ENCODE measurements around the gene PSMB4.

The PSMB4 gene

DNA sequence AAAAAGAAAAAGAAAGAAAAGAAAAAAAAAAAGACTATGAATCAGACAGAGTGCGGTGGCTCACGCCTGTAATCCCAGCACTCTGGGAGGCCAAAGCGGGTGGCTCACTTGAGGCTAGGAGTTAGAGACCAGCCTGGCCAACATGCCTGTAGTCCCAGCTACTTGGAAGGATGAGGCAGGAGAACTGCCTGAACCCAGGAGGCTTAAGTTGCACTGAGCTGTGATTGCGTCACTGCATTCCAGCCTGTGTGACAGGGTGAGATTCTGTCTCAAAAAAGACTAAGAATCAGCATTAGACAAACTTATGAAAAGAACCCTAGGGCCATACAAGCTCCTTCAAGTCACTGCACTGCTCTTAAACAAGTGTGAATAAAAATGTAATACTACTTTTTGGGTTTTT is 16.9 kb downstream of the PSMB4 start:
- H2BK12ac ChIP-seq (ENCODE audit: low read length), result no peak overlapping the region
- no peak overlapping the region for H2BK15ac ChIP-seq (ENCODE audit: low read length)
- no peak overlapping the region for H3K18ac ChIP-seq (ENCODE audit: low read length)
- no peak overlapping the region for H2BK120ac ChIP-seq (ENCODE audit: low read depth, low read length)
- H2AFZ ChIP-seq (ENCODE audit: low read length), result no peak overlapping the region
- H3K9me3 ChIP-seq (replicated peaks in 1 of 2; ENCODE audit: control insufficient read depth in 2 of 2, insufficient read depth in 1 of 2, low read depth in 1 of 2, low read length in 2 of 2), result no peaks in the 10 kb centered on the region
- H2BK5ac ChIP-seq (ENCODE audit: low read length), result no peak overlapping the region
- WGBS, 2 donors (ENCODE audit: extremely low coverage in 2 of 2, insufficient read length in 2 of 2, insufficient replicate concordance in 1 of 2), result no CpG with 5 or more reads among the region's 4 CpGs
- H3K9ac ChIP-seq (ENCODE audit: low read depth, low read length, poor library complexity), result no peak overlapping the region
- H3K4ac ChIP-seq (ENCODE audit: low read length), result no peak overlapping the region
- H3K79me1 ChIP-seq (ENCODE audit: low read depth, low read length), result no peaks in the 10 kb centered on the region
- H4K8ac ChIP-seq (ENCODE audit: low read depth, low read length), result no peak overlapping the region
- peaks cover 29 to 97% of the 10 kb centered on the region in 2 donors for H3K36me3 ChIP-seq (replicated peaks in 1 of 2; ENCODE audit: control insufficient read depth in 2 of 2, insufficient read depth in 2 of 2, low read length in 2 of 2)
- H3K4me1 ChIP-seq (ENCODE audit: control insufficient read depth in 2 of 2, insufficient read depth in 1 of 2, low read depth in 1 of 2, low read length in 2 of 2), result no peaks in the 10 kb centered on the region
- no peak overlapping the region for H3K23ac ChIP-seq (ENCODE audit: low read depth, low read length, poor library complexity)
- H4K91ac ChIP-seq (ENCODE audit: low read depth, low read length, poor library complexity), result no peak overlapping the region
- no peak overlapping the region for H3K4me2 ChIP-seq (ENCODE audit: insufficient read depth, low read length, poor library complexity, severe bottlenecking)
- no peak overlapping the region for H2AK5ac ChIP-seq (ENCODE audit: low read depth, low read length)
- DNase-seq (ENCODE audit: low spot score), result no peak
- no peak overlapping the region for H3K27ac ChIP-seq (replicated peaks; ENCODE audit: low read length)
- H3K4me3 ChIP-seq (ENCODE audit: low read length in 2 of 2), result no peak overlapping the region
- H3K14ac ChIP-seq (ENCODE audit: low read length), result no peak overlapping the region
- no peaks in the 10 kb centered on the region for H3K27me3 ChIP-seq (ENCODE audit: control insufficient read depth in 3 of 3, insufficient read depth in 3 of 3, low read depth in 1 of 3, low read length in 3 of 3)

DNA sequence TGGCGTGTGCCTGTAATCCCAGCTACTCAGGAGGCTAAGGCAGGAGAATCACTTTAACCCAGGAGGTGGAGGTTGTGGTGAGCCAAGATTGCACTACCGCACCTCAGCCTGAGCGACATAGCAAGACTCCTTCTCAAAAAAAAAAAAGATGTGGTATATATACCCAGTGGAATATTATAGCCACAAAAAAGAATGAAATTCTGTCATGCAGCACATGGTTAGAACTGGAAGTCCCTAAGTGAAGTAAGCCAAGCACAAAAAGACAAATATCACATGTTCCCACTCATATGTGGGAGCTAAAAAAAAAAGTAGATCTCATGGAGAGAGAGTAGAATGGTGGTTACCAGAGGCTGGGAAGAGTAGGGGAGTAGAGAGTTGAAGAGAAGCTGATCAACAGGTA is 18.7 kb downstream of the PSMB4 start:
- Histone ChIP-seq H3K23ac (ENCODE audit: low read depth, low read length, poor library complexity) (no peak overlapping the region), H4K91ac (ENCODE audit: low read depth, low read length, poor library complexity) (no peak overlapping the region), H2AFZ (ENCODE audit: low read length) (no peak overlapping the region), H3K4me1 (ENCODE audit: control insufficient read depth in 2 of 2, insufficient read depth in 1 of 2, low read depth in 1 of 2, low read length in 2 of 2) (no peaks in the 10 kb centered on the region), H3K27me3 (ENCODE audit: control insufficient read depth in 3 of 3, insufficient read depth in 3 of 3, low read depth in 1 of 3, low read length in 3 of 3) (no peaks in the 10 kb centered on the region), H3K18ac (ENCODE audit: low read length) (no peak overlapping the region), H3K36me3 (replicated peaks in 1 of 2; ENCODE audit: control insufficient read depth in 2 of 2, insufficient read depth in 2 of 2, low read length in 2 of 2) (peaks cover 26 to 97% of the 10 kb centered on the region in 2 donors), H2BK12ac (ENCODE audit: low read length) (no peak overlapping the region), H3K14ac (ENCODE audit: low read length) (no peak overlapping the region), H3K4ac (ENCODE audit: low read length) (no peak overlapping the region), H3K4me3 (ENCODE audit: low read length in 2 of 2) (no peak overlapping the region), H3K9ac (ENCODE audit: low read depth, low read length, poor library complexity) (no peak overlapping the region), H2BK5ac (ENCODE audit: low read length) (no peak overlapping the region), H3K4me2 (ENCODE audit: insufficient read depth, low read length, poor library complexity, severe bottlenecking) (no peak overlapping the region), H4K8ac (ENCODE audit: low read depth, low read length) (no peak overlapping the region), H3K9me3 (replicated peaks in 1 of 2; ENCODE audit: control insufficient read depth in 2 of 2, insufficient read depth in 1 of 2, low read depth in 1 of 2, low read length in 2 of 2) (no peaks in the 10 kb centered on the region), H2BK15ac (ENCODE audit: low read length) (no peak overlapping the region), H2AK5ac (ENCODE audit: low read depth, low read length) (no peak overlapping the region), H3K27ac (replicated peaks; ENCODE audit: low read length) (no peak overlapping the region), H3K79me1 (ENCODE audit: low read depth, low read length) (no peaks in the 10 kb centered on the region), H2BK120ac (ENCODE audit: low read depth, low read length) (no peak overlapping the region)
- no CpG with 5 or more reads among the region's 3 CpGs for WGBS, 2 donors (ENCODE audit: extremely low coverage in 2 of 2, insufficient read length in 2 of 2, insufficient replicate concordance in 1 of 2)
- no peak for DNase-seq (ENCODE audit: low spot score)

DNA sequence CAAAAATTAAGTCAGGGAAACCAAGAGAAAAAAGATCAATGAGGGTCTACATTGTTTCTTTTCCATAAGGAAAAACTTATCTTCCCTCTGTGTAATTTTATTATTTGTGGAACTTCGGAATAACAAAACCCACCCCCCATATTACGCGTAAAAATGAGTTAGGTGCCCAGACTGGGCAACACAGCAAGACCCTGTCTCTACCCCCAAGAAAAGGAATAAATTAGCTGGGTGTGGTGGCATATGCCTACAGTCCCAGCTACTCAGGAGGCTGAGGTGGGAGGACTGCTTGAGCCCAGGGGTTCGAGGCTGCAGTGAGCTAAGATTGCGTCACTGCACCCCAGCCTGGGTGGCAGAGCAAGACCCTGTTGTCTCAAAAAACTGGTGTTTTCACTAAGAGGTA is 20.4 kb downstream of the PSMB4 start:
- Histone ChIP-seq H2BK12ac (ENCODE audit: low read length) (no peak overlapping the region), H3K79me1 (ENCODE audit: low read depth, low read length) (no peaks in the 10 kb centered on the region), H4K91ac (ENCODE audit: low read depth, low read length, poor library complexity) (no peak overlapping the region), H3K23ac (ENCODE audit: low read depth, low read length, poor library complexity) (no peak overlapping the region), H2BK120ac (ENCODE audit: low read depth, low read length) (no peak overlapping the region), H3K27me3 (ENCODE audit: control insufficient read depth in 3 of 3, insufficient read depth in 3 of 3, low read depth in 1 of 3, low read length in 3 of 3) (no peaks in the 10 kb centered on the region), H3K36me3 (replicated peaks in 1 of 2; ENCODE audit: control insufficient read depth in 2 of 2, insufficient read depth in 2 of 2, low read length in 2 of 2) (peaks cover 34 to 98% of the 10 kb centered on the region in 2 donors), H3K27ac (replicated peaks; ENCODE audit: low read length) (no peak overlapping the region), H2AFZ (ENCODE audit: low read length) (no peak overlapping the region), H3K9me3 (replicated peaks in 1 of 2; ENCODE audit: control insufficient read depth in 2 of 2, insufficient read depth in 1 of 2, low read depth in 1 of 2, low read length in 2 of 2) (peaks cover 0 to 2% of the 10 kb centered on the region in 2 donors), H3K4me1 (ENCODE audit: control insufficient read depth in 2 of 2, insufficient read depth in 1 of 2, low read depth in 1 of 2, low read length in 2 of 2) (no peaks in the 10 kb centered on the region), H3K4me2 (ENCODE audit: insufficient read depth, low read length, poor library complexity, severe bottlenecking) (no peak overlapping the region), H3K4ac (ENCODE audit: low read length) (no peak overlapping the region), H2BK5ac (ENCODE audit: low read length) (no peak overlapping the region), H2BK15ac (ENCODE audit: low read length) (no peak overlapping the region), H3K9ac (ENCODE audit: low read depth, low read length, poor library complexity) (no peak overlapping the region), H3K14ac (ENCODE audit: low read length) (no peak overlapping the region), H2AK5ac (ENCODE audit: low read depth, low read length) (no peak overlapping the region), H3K18ac (ENCODE audit: low read length) (no peak overlapping the region), H4K8ac (ENCODE audit: low read depth, low read length) (no peak overlapping the region), H3K4me3 (ENCODE audit: low read length in 2 of 2) (no peak overlapping the region)
- no CpG with 5 or more reads among the region's 5 CpGs for WGBS, 2 donors (ENCODE audit: extremely low coverage in 2 of 2, insufficient read length in 2 of 2, insufficient replicate concordance in 1 of 2)
- DNase-seq (ENCODE audit: low spot score), result no peak

DNA sequence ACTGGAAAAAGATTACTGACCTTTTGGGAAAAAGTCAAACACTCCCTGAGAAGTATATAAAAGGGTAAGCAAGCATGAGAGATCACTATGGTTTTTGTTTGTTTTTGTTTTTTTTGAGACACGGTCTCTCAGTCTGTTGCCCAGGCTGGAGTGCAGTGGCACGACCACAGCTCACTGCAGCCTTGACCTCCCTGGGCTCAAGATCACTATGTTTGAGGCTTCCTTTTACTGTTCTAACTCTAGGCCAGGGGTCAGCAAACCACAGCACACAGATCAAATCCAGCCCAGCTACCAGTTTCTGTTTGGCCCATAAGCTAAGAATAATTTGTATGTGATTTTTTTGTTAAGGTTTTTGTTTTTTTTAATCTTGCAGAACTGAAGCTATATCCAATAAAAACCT is 25.7 kb downstream of the PSMB4 start:
- Histone ChIP-seq H2BK12ac (ENCODE audit: low read length) (no peak overlapping the region), H3K36me3 (replicated peaks in 1 of 2; ENCODE audit: control insufficient read depth in 2 of 2, insufficient read depth in 2 of 2, low read length in 2 of 2) (peaks cover 43 to 99% of the 10 kb centered on the region in 2 donors), H3K18ac (ENCODE audit: low read length) (no peak overlapping the region), H3K9ac (ENCODE audit: low read depth, low read length, poor library complexity) (no peak overlapping the region), H3K9me3 (replicated peaks in 1 of 2; ENCODE audit: control insufficient read depth in 2 of 2, insufficient read depth in 1 of 2, low read depth in 1 of 2, low read length in 2 of 2) (peaks cover 0 to 2% of the 10 kb centered on the region in 2 donors), H2AFZ (ENCODE audit: low read length) (no peak overlapping the region), H2AK5ac (ENCODE audit: low read depth, low read length) (no peak overlapping the region), H3K27ac (replicated peaks; ENCODE audit: low read length) (no peak overlapping the region), H3K23ac (ENCODE audit: low read depth, low read length, poor library complexity) (no peak overlapping the region), H2BK5ac (ENCODE audit: low read length) (no peak overlapping the region), H3K4ac (ENCODE audit: low read length) (no peak overlapping the region), H3K14ac (ENCODE audit: low read length) (no peak overlapping the region), H2BK15ac (ENCODE audit: low read length) (no peak overlapping the region), H4K8ac (ENCODE audit: low read depth, low read length) (no peak overlapping the region), H2BK120ac (ENCODE audit: low read depth, low read length) (no peak overlapping the region), H3K79me1 (ENCODE audit: low read depth, low read length) (peaks cover 5% of the 10 kb centered on the region), H3K4me1 (ENCODE audit: control insufficient read depth in 2 of 2, insufficient read depth in 1 of 2, low read depth in 1 of 2, low read length in 2 of 2) (no peaks in the 10 kb centered on the region), H3K27me3 (ENCODE audit: control insufficient read depth in 3 of 3, insufficient read depth in 3 of 3, low read depth in 1 of 3, low read length in 3 of 3) (no peaks in the 10 kb centered on the region), H3K4me2 (ENCODE audit: insufficient read depth, low read length, poor library complexity, severe bottlenecking) (no peak overlapping the region), H3K4me3 (ENCODE audit: low read length in 2 of 2) (no peak overlapping the region), H4K91ac (ENCODE audit: low read depth, low read length, poor library complexity) (no peak overlapping the region)
- no peak for DNase-seq (ENCODE audit: low spot score)
- WGBS, 2 donors (ENCODE audit: extremely low coverage in 2 of 2, insufficient read length in 2 of 2, insufficient replicate concordance in 1 of 2), result no CpG with 5 or more reads among the region's 2 CpGs
